ENCODE measurements around the gene RNF114. TPM values are rescaled to one million over a fixed set of nuclear protein-coding genes. Genes with fewer than 3 reads are reported as not detected.

Gene RNF114
- total and polyA plus RNA-seq, 2 donors (not counting 3 experiments of a cell fraction or from before 2014, with no cell fraction given), result 45.8 to 81.7 TPM

DNA sequence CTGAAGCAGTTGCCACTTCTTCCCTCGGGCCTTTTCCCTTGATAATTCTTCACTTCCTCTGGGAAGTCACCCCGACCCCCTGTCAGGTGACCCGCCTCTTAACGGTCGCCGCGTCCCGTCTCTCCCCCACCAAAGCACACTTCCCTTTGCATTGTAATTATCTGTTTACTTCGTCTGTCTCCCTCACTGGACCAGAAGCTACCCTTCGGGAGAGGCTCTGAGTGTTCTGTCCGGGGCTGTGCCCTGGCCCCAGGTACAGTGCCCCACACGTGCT lies 45.8 kb downstream of the RNF114 start:
- Histone ChIP-seq H3K27me3 (ENCODE audit: control insufficient read depth in 2 of 2, insufficient read depth in 2 of 2, low read length in 2 of 2) (no peaks in the 10 kb centered on the region), H2AFZ (ENCODE audit: low read depth, low read length) (peak overlapping the region; percentile 3), H3K9me3 (replicated peaks; ENCODE audit: control insufficient read depth, insufficient read depth, low read length) (no peaks in the 10 kb centered on the region), H3K4me2 (ENCODE audit: insufficient read depth, low read length) (peak overlapping the region; percentile 56), H3K79me2 (ENCODE audit: control insufficient read depth, insufficient read depth, low read length) (peaks cover 42% of the 10 kb centered on the region), H3K9ac (replicated peaks; ENCODE audit: extremely low read depth, insufficient read depth, low read length) (peak overlapping the region; percentile 62), H4K20me1 (replicated peaks; ENCODE audit: control insufficient read depth, extremely low read depth, insufficient read depth, low read length) (no peaks in the 10 kb centered on the region), H3K4me3 (replicated peaks in 1 of 3; ENCODE audit: insufficient read depth in 1 of 3, low read depth in 1 of 3, low read length in 3 of 3) (no peak overlapping the region), H3K36me3 (ENCODE audit: control insufficient read depth in 2 of 2, extremely low read depth in 1 of 2, insufficient read depth in 2 of 2, low read length in 2 of 2) (peaks cover 0 to 2% of the 10 kb centered on the region in 2 experiments), H3K27ac (ENCODE audit: insufficient read depth, low read depth, low read length) (peak overlapping the region; percentile 44), H3K4me1 (ENCODE audit: control insufficient read depth, extremely low read depth, insufficient read depth, low read length) (peaks cover 44% of the 10 kb centered on the region), H3K9me1 (replicated peaks; ENCODE audit: control insufficient read depth, extremely low read depth, insufficient read depth, low read length) (no peaks in the 10 kb centered on the region)
- intact Hi-C loops (cut with micrococcal nuclease) (loop anchor here (1.0 to 10.0 kb wide), 3 partner anchors 65 to 483 kb away; partner anchors contain the start of gene PEDS1), dilution Hi-C loops (cut with MboI; ENCODE audit: extremely low pct_ligation_motif_present, low sequenced_read_pairs) (no loop called here)
- ChIA-PET CTCF (interaction anchor here (1.0 to 23.6 kb wide), 8 partner anchors 11 to 196 kb away, joined by 3 to 1187 read pairs (median 4); no protein-coding TSS in a partner anchor), POLR2A (interaction anchor here (5.6 kb wide), 1 partner anchor 88 kb away, joined by 34 read pairs; no protein-coding TSS in a partner anchor)
- DNase-seq (ENCODE audit: low read depth, low spot score), result no peak
- TF ChIP-seq JUN (IDR thresholded peaks at IDR 0.05; ENCODE audit: borderline replicate concordance, insufficient read depth, insufficient read length, low read depth), result no peak
- no peak for TF ChIP-seq POLR2AphosphoS5 (IDR thresholded peaks at IDR 0.05; ENCODE audit: insufficient read depth, low read depth, low read length)
- no peak for TF ChIP-seq GATA2 (IDR thresholded peaks at IDR 0.05; ENCODE audit: insufficient read depth, insufficient read length, low read depth, low read length)
- TF ChIP-seq FOS (IDR thresholded peaks at IDR 0.05; ENCODE audit: borderline replicate concordance, insufficient read depth, low read length), result no peak
- no peak for TF ChIP-seq MYC (IDR thresholded peaks at IDR 0.05; ENCODE audit: low read depth, low read length)
- TF ChIP-seq, protein P1, sequence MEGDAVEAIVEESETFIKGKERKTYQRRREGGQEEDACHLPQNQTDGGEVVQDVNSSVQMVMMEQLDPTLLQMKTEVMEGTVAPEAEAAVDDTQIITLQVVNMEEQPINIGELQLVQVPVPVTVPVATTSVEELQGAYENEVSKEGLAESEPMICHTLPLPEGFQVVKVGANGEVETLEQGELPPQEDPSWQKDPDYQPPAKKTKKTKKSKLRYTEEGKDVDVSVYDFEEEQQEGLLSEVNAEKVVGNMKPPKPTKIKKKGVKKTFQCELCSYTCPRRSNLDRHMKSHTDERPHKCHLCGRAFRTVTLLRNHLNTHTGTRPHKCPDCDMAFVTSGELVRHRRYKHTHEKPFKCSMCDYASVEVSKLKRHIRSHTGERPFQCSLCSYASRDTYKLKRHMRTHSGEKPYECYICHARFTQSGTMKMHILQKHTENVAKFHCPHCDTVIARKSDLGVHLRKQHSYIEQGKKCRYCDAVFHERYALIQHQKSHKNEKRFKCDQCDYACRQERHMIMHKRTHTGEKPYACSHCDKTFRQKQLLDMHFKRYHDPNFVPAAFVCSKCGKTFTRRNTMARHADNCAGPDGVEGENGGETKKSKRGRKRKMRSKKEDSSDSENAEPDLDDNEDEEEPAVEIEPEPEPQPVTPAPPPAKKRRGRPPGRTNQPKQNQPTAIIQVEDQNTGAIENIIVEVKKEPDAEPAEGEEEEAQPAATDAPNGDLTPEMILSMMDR (IDR thresholded peaks at IDR 0.05; ENCODE audit: extremely low read depth in 1 of 2, insufficient read depth in 1 of 2, low read depth in 1 of 2, low read length in 2 of 2), result no peak
- no peak for TF ChIP-seq EZH2 (IDR thresholded peaks at IDR 0.05; ENCODE audit: borderline replicate concordance, low read depth, low read length, severe bottlenecking)
- TF ChIP-seq, protein P2, sequence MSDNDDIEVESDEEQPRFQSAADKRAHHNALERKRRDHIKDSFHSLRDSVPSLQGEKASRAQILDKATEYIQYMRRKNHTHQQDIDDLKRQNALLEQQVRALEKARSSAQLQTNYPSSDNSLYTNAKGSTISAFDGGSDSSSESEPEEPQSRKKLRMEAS (IDR thresholded peaks at IDR 0.05; ENCODE audit: insufficient read depth, insufficient read length), result no peak
- TF ChIP-seq POLR2A (IDR thresholded peaks at IDR 0.05; ENCODE audit: low read depth, low read length), result no peak
- no TSS peak for BruUV-seq (replicated peaks)
- no peak for FAIRE-seq

All from endothelial cell of umbilical vein (primary cell).